Measurements from ENCODE around the gene MTF2.
"Not testable (repeated sequence)": the region's sequence is repeated elsewhere in the genome, so short reads cannot be mapped to it uniquely, and the experiment has no call there.

Gene MTF2

DNA sequence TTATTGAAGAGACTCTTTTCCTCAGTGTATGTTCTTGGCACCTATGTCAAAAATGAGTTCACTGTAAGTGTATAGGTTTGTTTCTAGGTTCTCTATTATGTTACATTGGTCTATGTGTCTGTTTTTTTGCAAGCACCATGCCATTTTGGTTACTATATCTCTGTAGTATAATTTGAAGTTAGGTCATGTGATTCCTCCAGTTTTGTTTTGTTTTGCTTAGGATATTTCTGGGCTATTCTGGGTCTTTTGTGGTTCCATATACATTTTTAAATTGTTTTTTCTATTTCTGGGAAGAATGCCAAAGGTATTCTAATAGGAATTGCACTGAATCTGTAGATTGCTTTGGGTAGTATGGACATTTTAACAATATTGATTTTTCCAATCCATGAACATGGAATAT lies 87.9 kb downstream of the MTF2 start:
- Histone ChIP-seq H3K27ac (replicated peaks) (no peak overlapping the region), H3K27me3 (ENCODE audit: insufficient read depth, poor library complexity, severe bottlenecking) (no peaks in the 10 kb centered on the region), H3K4me3 (replicated peaks; ENCODE audit: insufficient read depth, low read length) (no peak overlapping the region)
- TF ChIP-seq, protein P1, sequence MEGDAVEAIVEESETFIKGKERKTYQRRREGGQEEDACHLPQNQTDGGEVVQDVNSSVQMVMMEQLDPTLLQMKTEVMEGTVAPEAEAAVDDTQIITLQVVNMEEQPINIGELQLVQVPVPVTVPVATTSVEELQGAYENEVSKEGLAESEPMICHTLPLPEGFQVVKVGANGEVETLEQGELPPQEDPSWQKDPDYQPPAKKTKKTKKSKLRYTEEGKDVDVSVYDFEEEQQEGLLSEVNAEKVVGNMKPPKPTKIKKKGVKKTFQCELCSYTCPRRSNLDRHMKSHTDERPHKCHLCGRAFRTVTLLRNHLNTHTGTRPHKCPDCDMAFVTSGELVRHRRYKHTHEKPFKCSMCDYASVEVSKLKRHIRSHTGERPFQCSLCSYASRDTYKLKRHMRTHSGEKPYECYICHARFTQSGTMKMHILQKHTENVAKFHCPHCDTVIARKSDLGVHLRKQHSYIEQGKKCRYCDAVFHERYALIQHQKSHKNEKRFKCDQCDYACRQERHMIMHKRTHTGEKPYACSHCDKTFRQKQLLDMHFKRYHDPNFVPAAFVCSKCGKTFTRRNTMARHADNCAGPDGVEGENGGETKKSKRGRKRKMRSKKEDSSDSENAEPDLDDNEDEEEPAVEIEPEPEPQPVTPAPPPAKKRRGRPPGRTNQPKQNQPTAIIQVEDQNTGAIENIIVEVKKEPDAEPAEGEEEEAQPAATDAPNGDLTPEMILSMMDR (IDR thresholded peaks at IDR 0.05; ENCODE audit: insufficient read depth, low read length), result no peak
- no peak for TF ChIP-seq SPI1 (IDR thresholded peaks at IDR 0.05; ENCODE audit: borderline replicate concordance, low read depth)
- TF ChIP-seq GABPA (IDR thresholded peaks at IDR 0.05; ENCODE audit: low read depth), result no peak
- no peak for TF ChIP-seq POLR2AphosphoS5 (IDR thresholded peaks at IDR 0.05; ENCODE audit: low read depth)
- TF ChIP-seq, protein P2, sequence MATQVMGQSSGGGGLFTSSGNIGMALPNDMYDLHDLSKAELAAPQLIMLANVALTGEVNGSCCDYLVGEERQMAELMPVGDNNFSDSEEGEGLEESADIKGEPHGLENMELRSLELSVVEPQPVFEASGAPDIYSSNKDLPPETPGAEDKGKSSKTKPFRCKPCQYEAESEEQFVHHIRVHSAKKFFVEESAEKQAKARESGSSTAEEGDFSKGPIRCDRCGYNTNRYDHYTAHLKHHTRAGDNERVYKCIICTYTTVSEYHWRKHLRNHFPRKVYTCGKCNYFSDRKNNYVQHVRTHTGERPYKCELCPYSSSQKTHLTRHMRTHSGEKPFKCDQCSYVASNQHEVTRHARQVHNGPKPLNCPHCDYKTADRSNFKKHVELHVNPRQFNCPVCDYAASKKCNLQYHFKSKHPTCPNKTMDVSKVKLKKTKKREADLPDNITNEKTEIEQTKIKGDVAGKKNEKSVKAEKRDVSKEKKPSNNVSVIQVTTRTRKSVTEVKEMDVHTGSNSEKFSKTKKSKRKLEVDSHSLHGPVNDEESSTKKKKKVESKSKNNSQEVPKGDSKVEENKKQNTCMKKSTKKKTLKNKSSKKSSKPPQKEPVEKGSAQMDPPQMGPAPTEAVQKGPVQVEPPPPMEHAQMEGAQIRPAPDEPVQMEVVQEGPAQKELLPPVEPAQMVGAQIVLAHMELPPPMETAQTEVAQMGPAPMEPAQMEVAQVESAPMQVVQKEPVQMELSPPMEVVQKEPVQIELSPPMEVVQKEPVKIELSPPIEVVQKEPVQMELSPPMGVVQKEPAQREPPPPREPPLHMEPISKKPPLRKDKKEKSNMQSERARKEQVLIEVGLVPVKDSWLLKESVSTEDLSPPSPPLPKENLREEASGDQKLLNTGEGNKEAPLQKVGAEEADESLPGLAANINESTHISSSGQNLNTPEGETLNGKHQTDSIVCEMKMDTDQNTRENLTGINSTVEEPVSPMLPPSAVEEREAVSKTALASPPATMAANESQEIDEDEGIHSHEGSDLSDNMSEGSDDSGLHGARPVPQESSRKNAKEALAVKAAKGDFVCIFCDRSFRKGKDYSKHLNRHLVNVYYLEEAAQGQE (IDR thresholded peaks at IDR 0.05; ENCODE audit: insufficient replicate concordance, low read depth), result no peak
- DNase-seq (ENCODE audit: low read depth in 1 of 2, low spot score in 1 of 2), result no peak

DNA sequence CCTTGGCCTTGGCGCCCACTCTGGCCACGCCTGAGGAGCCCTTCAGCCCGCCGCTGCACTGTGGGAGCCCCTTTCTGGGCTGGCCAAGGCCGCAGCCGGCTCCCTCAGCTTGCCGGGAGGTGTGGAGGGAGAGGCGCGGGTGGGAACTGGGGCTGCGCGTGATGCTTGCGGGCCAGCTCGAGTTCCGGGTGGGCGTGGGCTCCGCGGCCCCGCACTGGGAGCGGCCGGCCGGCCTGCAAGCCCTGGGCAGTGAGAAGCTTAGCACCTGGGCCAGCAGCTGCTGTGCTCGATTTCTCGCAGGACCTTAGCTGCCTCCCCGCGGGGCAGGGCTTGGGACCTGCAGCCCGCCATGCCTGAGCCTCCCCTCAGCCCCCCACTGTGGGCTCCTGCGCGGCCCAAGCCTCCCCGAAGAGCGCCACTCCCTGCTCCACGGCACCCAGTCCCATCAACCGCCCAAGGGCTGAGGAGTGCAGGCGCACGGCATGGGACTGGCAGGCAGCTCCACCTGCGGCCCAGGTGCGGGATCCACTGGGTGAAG lies 91.1 kb downstream of the MTF2 start:
- H3K27ac ChIP-seq (replicated peaks); H3K27me3 ChIP-seq (ENCODE audit: insufficient read depth, poor library complexity, severe bottlenecking); DNase-seq (ENCODE audit: low read depth in 1 of 2, low spot score in 1 of 2); H3K4me3 ChIP-seq (replicated peaks; ENCODE audit: insufficient read depth, low read length): not testable (repeated sequence)

DNA sequence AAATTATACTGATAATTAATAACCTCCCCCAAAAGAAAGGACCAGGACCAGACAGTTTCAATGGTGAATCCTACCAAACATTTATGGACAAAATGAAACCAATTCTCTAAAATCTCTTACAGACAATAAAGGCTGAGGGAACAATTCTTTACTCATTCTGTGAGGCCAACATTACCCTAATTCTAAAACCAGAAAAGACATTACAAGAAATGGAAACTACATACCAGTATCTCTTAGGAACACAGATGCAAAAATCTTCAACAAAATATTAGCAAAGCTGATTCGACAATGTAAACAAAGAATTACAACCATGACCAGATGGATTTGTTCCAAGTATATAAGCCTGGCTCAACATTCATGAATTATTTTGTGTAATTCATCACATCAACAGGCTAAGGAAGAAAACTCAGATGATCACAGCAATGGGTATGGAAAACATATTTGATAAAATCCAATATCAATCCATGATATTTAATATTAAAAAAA lies 92.5 kb downstream of the MTF2 start:
- Histone ChIP-seq H3K27ac (replicated peaks) (peak overlapping the region; percentile 38), H3K4me3 (replicated peaks; ENCODE audit: insufficient read depth, low read length) (no peak overlapping the region), H3K27me3 (ENCODE audit: insufficient read depth, poor library complexity, severe bottlenecking) (no peaks in the 10 kb centered on the region)
- no peak for DNase-seq (ENCODE audit: low read depth in 1 of 2, low spot score in 1 of 2)
- no peak for TF ChIP-seq GABPA (IDR thresholded peaks at IDR 0.05; ENCODE audit: low read depth)

DNA sequence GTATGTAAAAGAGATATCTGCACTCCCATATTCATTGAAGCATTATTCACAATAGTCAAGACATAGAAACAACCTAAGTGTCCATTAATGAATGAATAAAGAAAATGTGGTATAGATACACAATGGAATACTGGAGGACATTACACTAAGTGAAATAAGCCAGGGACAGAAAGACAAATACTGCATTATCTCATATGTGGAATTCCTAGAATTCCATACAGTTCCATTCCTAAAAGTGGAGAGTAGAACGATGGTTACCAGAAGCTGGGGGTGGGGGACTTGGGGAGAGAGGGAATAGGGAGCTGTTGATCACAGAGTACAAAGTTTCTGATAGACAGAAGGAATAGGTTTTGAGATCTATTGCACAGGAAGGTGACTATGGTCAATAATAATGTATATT lies 93.7 kb downstream of the MTF2 start:
- TF ChIP-seq SPI1 (IDR thresholded peaks at IDR 0.05; ENCODE audit: borderline replicate concordance, low read depth), result no peak
- TF ChIP-seq, protein P1 (IDR thresholded peaks at IDR 0.05; ENCODE audit: insufficient read depth, low read length), result no peak
- no peak for TF ChIP-seq POLR2AphosphoS5 (IDR thresholded peaks at IDR 0.05; ENCODE audit: low read depth)
- TF ChIP-seq GABPA (IDR thresholded peaks at IDR 0.05; ENCODE audit: low read depth), result no peak
- TF ChIP-seq, protein P2 (IDR thresholded peaks at IDR 0.05; ENCODE audit: insufficient replicate concordance, low read depth), result no peak
- Histone ChIP-seq H3K4me3 (replicated peaks; ENCODE audit: insufficient read depth, low read length) (no peak overlapping the region), H3K27me3 (ENCODE audit: insufficient read depth, poor library complexity, severe bottlenecking) (no peaks in the 10 kb centered on the region), H3K27ac (replicated peaks) (no peak overlapping the region)
- DNase-seq (ENCODE audit: low read depth in 1 of 2, low spot score in 1 of 2), result no peak

DNA sequence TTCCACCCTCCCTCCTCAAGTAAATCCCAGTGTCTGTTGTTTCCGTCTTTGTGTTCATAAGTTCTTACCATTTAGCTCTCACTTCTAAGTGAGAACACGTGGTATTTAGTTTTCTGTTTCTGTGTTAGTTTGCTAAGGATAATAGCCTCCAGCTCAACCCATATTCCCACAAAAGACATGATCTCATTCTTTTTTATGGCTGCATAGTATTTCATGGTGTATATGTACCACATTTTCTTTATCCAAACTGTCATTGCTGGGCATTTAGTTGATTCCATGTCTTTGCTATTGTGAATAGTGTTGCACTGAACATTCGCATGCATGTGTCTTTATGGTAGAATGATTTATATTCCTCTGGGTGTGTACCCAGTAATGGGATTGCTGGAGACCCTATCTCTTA lies 95.6 kb downstream of the MTF2 start:
- H3K4me3 ChIP-seq (replicated peaks; ENCODE audit: insufficient read depth, low read length); H3K27me3 ChIP-seq (ENCODE audit: insufficient read depth, poor library complexity, severe bottlenecking); H3K27ac ChIP-seq (replicated peaks); DNase-seq (ENCODE audit: low read depth in 1 of 2, low spot score in 1 of 2): not testable (repeated sequence)
